Central memory CD4-positive, alpha-beta T cell (primary cell): Measurements from ENCODE around the gene CASP4.
"Not testable (repeated sequence)": the region's sequence is repeated elsewhere in the genome, so short reads cannot be mapped to it uniquely, and the experiment has no call there.

Experiments
- DNase-seq: peaks from one replicate; pipeline ENCODE4 v3.0.0; 2022
- total RNA-seq, 3 experiments: gene quantifications; one replicate each; lab custom pipeline; 2026; lab: John Stamatoyannopoulos, UW

CASP4 gene
- 62.3 to 110 (median 85.9) reads per million in 3 experiments for total RNA-seq

- DNase-seq, result peak; percentile 58
Measured at GRCh38 chr11:104968355-104968855, at the start of gene CASP4. TSS of gene CASP4 (minus strand) at chr11:104968574. CDS start at chr11:104968525, 49 bp downstream.

GRCh38 chr11:105007463-105007862 is 39.1 kb upstream of the CASP4 start:
- no peak for DNase-seq

- no peak for DNase-seq
Measured at GRCh38 chr11:105005451-105005845, 37.1 kb upstream of the CASP4 start.

- no peak for DNase-seq
Measured at GRCh38 chr11:105004021-105004420, 35.6 kb upstream of the CASP4 start.

GRCh38 chr11:105003151-105003550 is 34.8 kb upstream of the CASP4 start:
- DNase-seq, result no peak

GRCh38 chr11:105000797-105001196 is 32.4 kb upstream of the CASP4 start:
- DNase-seq, result peak; percentile 38

- no peak for DNase-seq
Measured at GRCh38 chr11:105000167-105000566, 31.8 kb upstream of the CASP4 start.

- DNase-seq, result no peak
Measured at GRCh38 chr11:104999721-105000120, 31.3 kb upstream of the CASP4 start.

- DNase-seq, result no peak
Measured at GRCh38 chr11:104997288-104997687, 28.9 kb upstream of the CASP4 start.

GRCh38 chr11:104995001-104995408 is 26.6 kb upstream of the CASP4 start:
- DNase-seq, result no peak

- no peak for DNase-seq
Measured at GRCh38 chr11:104992781-104993180, 24.4 kb upstream of the CASP4 start.

- DNase-seq, result no peak
Measured at GRCh38 chr11:104991994-104992393, 23.6 kb upstream of the CASP4 start.

GRCh38 chr11:104984808-104985207 is 16.4 kb upstream of the CASP4 start:
- no peak for DNase-seq

GRCh38 chr11:104979839-104980238 is 11.5 kb upstream of the CASP4 start:
- no peak for DNase-seq

- DNase-seq, result no peak
Measured at GRCh38 chr11:104973616-104974015, 5.2 kb upstream of the CASP4 start.

- DNase-seq, result not testable (repeated sequence)
Measured at GRCh38 chr11:104972924-104973323, 4.5 kb upstream of the CASP4 start.

GRCh38 chr11:104970756-104971155 is 2.4 kb upstream of the CASP4 start:
- DNase-seq, result no peak

GRCh38 chr11:104968856-104969776 is 742 bp upstream of the CASP4 start:
- DNase-seq, result no peak

- DNase-seq, result no peak
Measured at GRCh38 chr11:104967534-104968354, 630 bp downstream of the CASP4 start.

GRCh38 chr11:104965735-104966134 is 2.6 kb downstream of the CASP4 start:
- DNase-seq, result no peak

GRCh38 chr11:104964247-104964646 is 4.1 kb downstream of the CASP4 start:
- DNase-seq, result no peak

GRCh38 chr11:104962852-104963251 is 5.5 kb downstream of the CASP4 start:
- DNase-seq, result no peak

GRCh38 chr11:104957280-104957679 is 11.1 kb downstream of the CASP4 start:
- DNase-seq, result no peak
